Panc1 (cell line): ENCODE data around the gene MAPKBP1. TPM values are rescaled to one million over a fixed set of nuclear protein-coding genes. Genes with fewer than 3 reads are reported as not detected.

Experiments
- ATAC-seq: fragments of 200-7000 bp; cut with Tn5 transposase; 2 replicates; pipeline ENCODE4 v1.9.1; 2020; ENCODE audit warnings: mild to moderate bottlenecking, moderate library complexity
- BruUV-seq: library from RNA; stranded (reverse); fragments of 400-500 nt; replicated peaks from 2 replicates; lab custom pipeline; 2021; lab: Mats Ljungman, UMichigan
- CTCF ChIA-PET: fragments of 300-600 bp; sonication (Branson Sonifier 250); formaldehyde crosslinking; loops from one replicate; lab custom pipeline; 2022; ENCODE audit warnings: antibody characterized with exemption; lab: Charles Lee
- POLR2A ChIA-PET: fragments of 300-600 bp; sonication (Branson Sonifier 250); formaldehyde crosslinking; loops from one replicate; lab custom pipeline; 2022; ENCODE audit warnings: antibody characterized with exemption; lab: Charles Lee
- DNase-seq: peaks from one replicate; pipeline ENCODE4 v3.0.0-alpha.2; 2010; ENCODE audit warnings: low read depth, low spot score
- H3K27ac ChIP-seq: 2 replicates; pipeline ENCODE4 v1.5.1; 2011; ENCODE audit warnings: mild to moderate bottlenecking, low read length, inconsistent platforms
- H3K27me3 ChIP-seq: fragments of 200-500 bp; sonication (Bioruptor generic); 2 replicates; pipeline ENCODE4 v1.6.0; 2014; ENCODE audit warnings: low read length, inconsistent platforms; ENCODE audit not compliant: control insufficient read depth, insufficient read depth
- H3K36me3 ChIP-seq: fragments of 200-500 bp; sonication (Bioruptor generic); 2 replicates; pipeline ENCODE4 v1.5.1; 2014; ENCODE audit warnings: inconsistent platforms, mild to moderate bottlenecking, low read length, moderate library complexity; ENCODE audit not compliant: control insufficient read depth, insufficient read depth
- H3K4me1 ChIP-seq: 2 replicates; pipeline ENCODE4 v1.5.1; 2011; ENCODE audit warnings: inconsistent platforms, mild to moderate bottlenecking, low read length, moderate library complexity; ENCODE audit not compliant: control insufficient read depth, insufficient read depth
- H3K4me3 ChIP-seq, 2 experiments: 2 replicates each; pipeline ENCODE4 v1.5.1; 2011 to 2012; ENCODE audit warnings: low read depth in 2 of 2, low read length in 2 of 2, mild to moderate bottlenecking in 2 of 2, inconsistent platforms in 1 of 2, moderate library complexity in 1 of 2
- H3K9me3 ChIP-seq: fragments of 200-500 bp; sonication (Bioruptor generic); 2 replicates; pipeline ENCODE4 v1.5.1; 2014; ENCODE audit warnings: low read depth, mild to moderate bottlenecking, inconsistent platforms, low read length, moderate library complexity; ENCODE audit not compliant: control insufficient read depth, insufficient read depth
- POLR2AphosphoS5 ChIP-seq: IDR thresholded peaks from 2 replicates; pipeline ENCODE4 v1.6.1; 2012; ENCODE audit warnings: mild to moderate bottlenecking, low read depth, low read length, moderate library complexity
- SIN3A ChIP-seq: IDR thresholded peaks from 2 replicates; pipeline ENCODE4 v1.6.1; 2012; ENCODE audit warnings: low read depth, mild to moderate bottlenecking, low read length, moderate library complexity, borderline replicate concordance; ENCODE audit not compliant: insufficient read depth
- TCF7L2 ChIP-seq: IDR thresholded peaks from 2 replicates; pipeline ENCODE4 v1.6.1; 2011; ENCODE audit warnings: mild to moderate bottlenecking, low read depth, low read length, inconsistent platforms
- in situ Hi-C: cut with HindIII; loops from 2 replicates; pipeline ENCODE4 v1.10.0; 2016; ENCODE audit warnings: low sequenced_read_pairs, low pct_unique_long_range_greater_than_20kb
- intact Hi-C: fragments of 100-400 bp; cut with micrococcal nuclease; formaldehyde crosslinking; loops from one replicate; pipeline ENCODE4 v1.10.0; 2022; ENCODE audit not compliant: unreplicated experiment
- total RNA-seq: library from RNA; stranded (reverse); gene quantifications from one replicate; pipeline ENCODE4 v1.2.1, GENCODE V29; 2021; ENCODE audit not compliant: unreplicated experiment
- TF ChIP-seq, protein P1 (sequence below): fragments of 450-650 bp; IDR thresholded peaks from 2 replicates; pipeline ENCODE4 v1.5.1; 2017; ENCODE audit warnings: mild to moderate bottlenecking
- TF ChIP-seq, protein P2 (sequence below), 2 experiments: IDR thresholded peaks; 2 replicates each; pipeline ENCODE4 v1.6.1; 2011 to 2012; ENCODE audit warnings: low read depth in 2 of 2, control low read depth in 1 of 2, low read length in 1 of 2, mild to moderate bottlenecking in 1 of 2, moderate library complexity in 1 of 2; ENCODE audit not compliant: insufficient read depth in 1 of 2

MAPKBP1 gene
- total RNA-seq, 1 experiment from 2014 or later: 38.4 TPM

DNA sequence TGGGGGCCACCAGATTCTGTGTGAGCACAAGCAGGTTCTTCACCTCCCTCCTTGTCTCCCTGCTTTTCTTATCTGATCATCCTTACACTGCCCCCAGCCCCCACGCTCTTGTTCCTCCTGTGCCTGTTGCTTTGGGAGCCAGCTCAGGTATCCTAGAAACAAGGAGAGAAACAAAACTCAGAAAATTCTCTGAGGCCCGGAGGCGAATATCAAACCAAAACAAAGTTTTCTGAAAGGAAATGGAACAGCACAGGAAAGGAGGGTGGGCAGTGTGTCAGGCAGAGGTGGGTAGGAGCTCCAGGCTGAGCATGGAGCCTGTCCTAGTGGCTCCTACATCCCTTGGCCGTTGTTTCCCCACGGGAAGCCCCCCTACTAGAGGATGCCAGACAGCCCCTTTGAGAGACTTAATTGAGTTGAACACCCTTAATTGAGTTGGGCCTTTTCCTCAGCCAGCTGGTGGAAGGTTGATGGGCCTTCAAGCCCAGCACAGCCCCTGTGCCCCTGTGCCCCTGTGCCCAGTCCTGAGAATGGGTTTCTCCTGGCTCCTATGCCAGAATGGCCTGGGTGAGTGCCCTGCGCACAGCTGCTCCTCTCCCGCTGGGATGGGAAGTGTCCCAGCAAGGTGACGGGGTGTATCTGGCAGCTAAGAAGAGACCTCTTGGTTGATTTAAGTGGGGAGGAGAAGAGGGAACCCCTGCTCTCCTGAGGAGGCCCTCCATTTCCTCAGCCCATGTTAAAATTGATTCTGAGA, 30.8 kb downstream of the MAPKBP1 start:
- no TSS peak for BruUV-seq
- no peaks in the 10 kb centered on the region; the same call in 1 of the 2 replicates for H3K4me1 ChIP-seq
- TF ChIP-seq, protein P1, sequence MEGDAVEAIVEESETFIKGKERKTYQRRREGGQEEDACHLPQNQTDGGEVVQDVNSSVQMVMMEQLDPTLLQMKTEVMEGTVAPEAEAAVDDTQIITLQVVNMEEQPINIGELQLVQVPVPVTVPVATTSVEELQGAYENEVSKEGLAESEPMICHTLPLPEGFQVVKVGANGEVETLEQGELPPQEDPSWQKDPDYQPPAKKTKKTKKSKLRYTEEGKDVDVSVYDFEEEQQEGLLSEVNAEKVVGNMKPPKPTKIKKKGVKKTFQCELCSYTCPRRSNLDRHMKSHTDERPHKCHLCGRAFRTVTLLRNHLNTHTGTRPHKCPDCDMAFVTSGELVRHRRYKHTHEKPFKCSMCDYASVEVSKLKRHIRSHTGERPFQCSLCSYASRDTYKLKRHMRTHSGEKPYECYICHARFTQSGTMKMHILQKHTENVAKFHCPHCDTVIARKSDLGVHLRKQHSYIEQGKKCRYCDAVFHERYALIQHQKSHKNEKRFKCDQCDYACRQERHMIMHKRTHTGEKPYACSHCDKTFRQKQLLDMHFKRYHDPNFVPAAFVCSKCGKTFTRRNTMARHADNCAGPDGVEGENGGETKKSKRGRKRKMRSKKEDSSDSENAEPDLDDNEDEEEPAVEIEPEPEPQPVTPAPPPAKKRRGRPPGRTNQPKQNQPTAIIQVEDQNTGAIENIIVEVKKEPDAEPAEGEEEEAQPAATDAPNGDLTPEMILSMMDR: no peak
- TF ChIP-seq POLR2AphosphoS5: no peak
- TF ChIP-seq SIN3A: no peak
- TF ChIP-seq, protein P2, sequence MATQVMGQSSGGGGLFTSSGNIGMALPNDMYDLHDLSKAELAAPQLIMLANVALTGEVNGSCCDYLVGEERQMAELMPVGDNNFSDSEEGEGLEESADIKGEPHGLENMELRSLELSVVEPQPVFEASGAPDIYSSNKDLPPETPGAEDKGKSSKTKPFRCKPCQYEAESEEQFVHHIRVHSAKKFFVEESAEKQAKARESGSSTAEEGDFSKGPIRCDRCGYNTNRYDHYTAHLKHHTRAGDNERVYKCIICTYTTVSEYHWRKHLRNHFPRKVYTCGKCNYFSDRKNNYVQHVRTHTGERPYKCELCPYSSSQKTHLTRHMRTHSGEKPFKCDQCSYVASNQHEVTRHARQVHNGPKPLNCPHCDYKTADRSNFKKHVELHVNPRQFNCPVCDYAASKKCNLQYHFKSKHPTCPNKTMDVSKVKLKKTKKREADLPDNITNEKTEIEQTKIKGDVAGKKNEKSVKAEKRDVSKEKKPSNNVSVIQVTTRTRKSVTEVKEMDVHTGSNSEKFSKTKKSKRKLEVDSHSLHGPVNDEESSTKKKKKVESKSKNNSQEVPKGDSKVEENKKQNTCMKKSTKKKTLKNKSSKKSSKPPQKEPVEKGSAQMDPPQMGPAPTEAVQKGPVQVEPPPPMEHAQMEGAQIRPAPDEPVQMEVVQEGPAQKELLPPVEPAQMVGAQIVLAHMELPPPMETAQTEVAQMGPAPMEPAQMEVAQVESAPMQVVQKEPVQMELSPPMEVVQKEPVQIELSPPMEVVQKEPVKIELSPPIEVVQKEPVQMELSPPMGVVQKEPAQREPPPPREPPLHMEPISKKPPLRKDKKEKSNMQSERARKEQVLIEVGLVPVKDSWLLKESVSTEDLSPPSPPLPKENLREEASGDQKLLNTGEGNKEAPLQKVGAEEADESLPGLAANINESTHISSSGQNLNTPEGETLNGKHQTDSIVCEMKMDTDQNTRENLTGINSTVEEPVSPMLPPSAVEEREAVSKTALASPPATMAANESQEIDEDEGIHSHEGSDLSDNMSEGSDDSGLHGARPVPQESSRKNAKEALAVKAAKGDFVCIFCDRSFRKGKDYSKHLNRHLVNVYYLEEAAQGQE (IDR thresholded peaks at IDR 0.05; ENCODE audit: insufficient read depth in 1 of 2, low read depth in 2 of 2, low read length in 1 of 2): no peak
- TF ChIP-seq TCF7L2: no peak
- H3K4me3 ChIP-seq: no peak overlapping the region
- ATAC-seq: no peak
- ChIA-PET CTCF (no interaction called here), POLR2A (no interaction called here)
- intact Hi-C loops (no loop called here), in situ Hi-C loops (no loop called here)
- DNase-seq: no peak
- no peak overlapping the region for H3K27ac ChIP-seq
- no peaks in the 10 kb centered on the region for H3K27me3 ChIP-seq
- no peaks in the 10 kb centered on the region for H3K9me3 ChIP-seq
- H3K36me3 ChIP-seq: no peaks in the 10 kb centered on the region

GRCh38 chr15:41805711-41806110, 31.4 kb downstream of the MAPKBP1 start:
- no TSS peak for BruUV-seq

More at GRCh38 chr15:41805711-41806110, 31.4 kb downstream of the MAPKBP1 start:
- ChIA-PET CTCF (no interaction called here), POLR2A (interaction anchor here (0.6 kb wide), 1 partner anchor 182 kb away, joined by 6 read pairs; no protein-coding TSS in a partner anchor)
- no peaks in the 10 kb centered on the region; the same call in 1 of the 2 replicates for H3K4me1 ChIP-seq
- no peak for ATAC-seq
- no peak overlapping the region for H3K27ac ChIP-seq
- H3K4me3 ChIP-seq: no peak overlapping the region
- H3K9me3 ChIP-seq: no peaks in the 10 kb centered on the region
- in situ Hi-C loops: no loop called here
- H3K36me3 ChIP-seq: no peaks in the 10 kb centered on the region
- DNase-seq: no peak
- intact Hi-C loops: no loop called here
- H3K27me3 ChIP-seq: no peaks in the 10 kb centered on the region
- TF ChIP-seq SIN3A (no peak), TCF7L2 (no peak), POLR2AphosphoS5 (no peak)
- TF ChIP-seq, protein P2 (IDR thresholded peaks at IDR 0.05; ENCODE audit: insufficient read depth in 1 of 2, low read depth in 2 of 2, low read length in 1 of 2): no peak
- TF ChIP-seq, protein P1: no peak
